HG03025 (cell line): ENCODE results near the gene FAU.
"Not testable (repeated sequence)": the region's sequence is repeated elsewhere in the genome, so short reads cannot be mapped to it uniquely, and the experiment has no call there.

Experiments
- ATAC-seq: cut with Tn5 transposase; IDR thresholded peaks from one replicate; pipeline ENCODE4 v1.9.1; 2021; ENCODE audit warnings: mild to moderate bottlenecking, moderate library complexity; ENCODE audit not compliant: unreplicated experiment, low FRiP score

The FAU gene

DNA sequence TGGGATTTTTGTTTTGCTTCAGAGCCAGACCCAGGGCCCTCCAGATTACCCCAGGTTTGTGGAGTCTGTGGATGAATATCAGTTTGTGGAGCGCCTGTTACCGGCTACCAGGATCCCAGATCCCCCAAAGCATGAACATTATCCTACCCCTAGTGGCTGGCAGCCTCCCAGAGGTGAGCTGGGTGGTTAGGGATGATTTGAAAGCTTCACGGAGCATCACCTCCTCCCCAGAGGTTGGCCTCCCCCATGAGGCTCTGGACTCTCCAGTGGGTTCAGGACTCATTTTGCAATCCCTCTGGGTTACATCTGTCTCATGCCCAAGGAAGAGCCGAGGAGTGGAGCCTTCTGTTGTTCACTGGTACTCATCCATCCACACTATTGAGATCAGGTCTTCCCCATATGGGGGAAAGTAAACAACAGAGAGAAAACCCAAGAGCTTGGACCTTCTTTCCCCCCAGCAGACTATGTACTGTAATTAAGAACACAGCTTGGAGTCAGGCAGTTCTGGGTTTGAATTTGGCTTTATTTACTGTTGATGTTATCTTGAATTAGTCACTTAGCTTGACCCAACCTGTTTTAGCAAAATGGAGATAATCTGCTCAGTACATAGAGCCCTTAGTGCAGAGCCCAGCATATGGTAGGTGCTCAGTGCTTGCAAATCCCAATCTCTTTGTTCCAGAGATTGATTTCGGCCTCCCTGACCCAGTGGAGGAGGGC is 2.7 kb upstream of the FAU start:
- no peak for ATAC-seq

DNA sequence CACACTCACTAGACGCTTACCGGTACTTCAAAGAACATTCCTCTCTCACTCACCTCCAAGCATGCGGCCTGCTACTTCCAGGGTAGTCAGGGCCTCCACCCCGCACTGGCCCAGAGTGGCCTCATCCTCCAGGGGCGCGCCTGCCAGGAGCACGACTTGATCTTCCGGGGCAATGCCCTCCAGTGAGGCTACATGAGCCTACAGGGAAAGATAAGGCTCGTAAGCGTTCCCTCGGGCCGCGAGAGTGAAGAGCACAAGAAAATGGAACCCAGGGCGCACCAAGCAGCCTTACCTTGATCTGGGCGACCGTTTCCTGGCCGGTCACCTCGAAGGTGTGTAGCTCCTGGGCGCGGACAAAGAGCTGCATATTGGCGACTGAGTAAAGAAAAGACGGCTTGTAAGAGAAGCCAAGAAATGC is 478 bp downstream of the FAU start:
- ATAC-seq: no peak

DNA sequence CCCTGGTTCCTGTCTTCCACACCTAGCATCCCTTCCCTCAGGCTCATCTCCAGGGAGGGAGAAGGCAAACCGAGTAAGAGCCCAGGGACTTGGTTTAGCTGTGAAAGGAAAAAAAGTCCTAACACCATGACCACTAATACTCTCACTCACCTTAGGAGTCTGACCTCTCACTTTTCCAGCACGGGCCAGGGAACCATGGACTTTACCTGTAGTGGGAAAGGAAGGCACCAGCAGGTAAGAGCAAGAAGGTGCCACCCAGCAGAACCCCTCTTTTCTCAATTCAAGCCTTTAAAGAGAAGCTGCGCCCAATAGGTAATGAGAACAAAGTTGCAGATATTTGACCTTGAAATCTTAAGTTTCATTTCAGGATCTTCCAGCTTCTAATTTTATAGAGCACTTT is 1.1 kb downstream of the FAU start:
- no peak for ATAC-seq

DNA sequence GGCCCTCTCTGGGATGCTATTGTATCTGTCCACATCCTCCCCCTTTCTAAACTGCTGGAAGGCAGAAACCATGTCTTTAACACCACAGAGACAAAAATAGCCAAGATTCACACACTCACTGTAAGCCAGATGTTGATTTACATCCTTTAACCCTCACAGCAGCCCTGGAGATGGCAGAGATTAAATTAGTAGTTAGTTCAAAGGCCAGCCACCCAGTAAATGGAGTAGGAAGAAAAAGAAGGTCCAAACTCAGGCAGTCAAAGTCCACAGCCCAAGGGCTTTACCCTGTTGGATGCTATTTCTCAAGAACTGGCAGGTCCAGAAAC is 2.3 kb downstream of the FAU start:
- no peak for ATAC-seq

DNA sequence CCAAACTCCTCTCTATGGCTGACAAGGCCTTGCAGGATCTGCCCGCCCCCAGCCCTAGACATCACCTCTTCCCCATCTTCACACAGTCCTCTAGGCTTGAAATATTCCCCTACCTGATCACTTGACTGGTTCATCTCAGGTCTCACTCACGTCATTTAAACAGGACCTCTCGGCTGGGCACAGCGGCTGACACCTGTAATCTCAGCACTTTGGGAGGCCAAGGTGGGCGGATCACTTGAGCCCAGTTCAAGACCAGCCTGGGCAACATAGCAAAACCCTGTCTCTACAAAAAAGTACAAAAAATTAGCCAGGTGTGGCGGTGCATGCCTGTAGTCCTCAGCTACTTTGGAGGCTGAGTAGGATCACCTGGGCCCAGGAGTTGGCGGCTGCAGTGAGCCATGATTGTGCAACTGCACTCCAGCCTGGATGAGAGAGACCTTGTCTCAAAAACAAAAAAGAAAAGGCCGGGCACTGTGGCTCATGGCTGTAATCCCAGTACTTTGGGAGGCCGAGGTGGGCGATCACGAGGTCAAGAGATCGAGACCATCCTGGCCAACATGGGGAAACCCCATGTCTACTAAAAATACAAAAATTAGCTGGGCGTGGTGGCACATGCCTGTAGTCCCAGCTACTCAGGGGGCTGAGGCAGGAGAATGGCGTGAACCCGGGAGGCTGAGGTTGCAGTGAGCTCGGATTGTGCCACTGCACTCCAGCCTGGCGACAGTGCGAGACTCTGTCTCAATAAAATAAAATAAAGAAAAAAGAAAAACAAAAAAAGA is 2.9 kb downstream of the FAU start:
- not testable (repeated sequence) for ATAC-seq

DNA sequence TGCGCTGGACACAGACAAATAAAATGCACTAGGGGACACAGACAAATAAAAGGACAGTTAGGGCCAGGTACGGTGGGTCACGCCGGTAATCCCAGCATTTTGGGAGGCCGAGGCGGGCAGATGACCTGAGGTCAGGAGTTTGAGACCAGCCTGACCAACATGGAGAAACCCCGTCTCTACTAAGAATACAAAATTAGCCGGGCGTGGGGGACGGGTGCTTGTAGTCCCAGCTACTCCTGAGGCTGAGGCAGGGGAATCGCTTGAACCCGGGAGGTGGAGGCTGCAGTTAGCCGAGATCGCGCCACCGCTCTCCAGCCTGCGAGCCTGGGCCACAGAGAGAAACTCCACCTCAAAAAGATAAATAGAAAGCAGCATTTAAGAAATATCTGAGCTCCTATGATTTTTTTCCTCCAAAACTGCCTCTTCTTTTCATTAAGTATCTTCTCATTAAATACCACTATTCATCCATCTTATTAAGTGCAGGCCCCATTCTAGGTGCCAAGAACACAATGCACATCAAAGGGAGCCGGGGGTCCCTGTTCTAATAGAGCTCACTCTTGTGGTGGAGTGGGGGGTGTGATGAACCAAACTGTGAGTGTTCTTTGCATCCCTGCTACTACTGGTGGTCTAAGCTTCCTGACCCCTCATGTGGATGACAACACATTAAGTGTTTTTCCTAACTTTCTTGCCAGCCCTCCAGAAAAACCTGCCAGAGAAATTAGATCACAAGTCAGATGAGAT is 3.7 kb downstream of the FAU start:
- no peak for ATAC-seq

DNA sequence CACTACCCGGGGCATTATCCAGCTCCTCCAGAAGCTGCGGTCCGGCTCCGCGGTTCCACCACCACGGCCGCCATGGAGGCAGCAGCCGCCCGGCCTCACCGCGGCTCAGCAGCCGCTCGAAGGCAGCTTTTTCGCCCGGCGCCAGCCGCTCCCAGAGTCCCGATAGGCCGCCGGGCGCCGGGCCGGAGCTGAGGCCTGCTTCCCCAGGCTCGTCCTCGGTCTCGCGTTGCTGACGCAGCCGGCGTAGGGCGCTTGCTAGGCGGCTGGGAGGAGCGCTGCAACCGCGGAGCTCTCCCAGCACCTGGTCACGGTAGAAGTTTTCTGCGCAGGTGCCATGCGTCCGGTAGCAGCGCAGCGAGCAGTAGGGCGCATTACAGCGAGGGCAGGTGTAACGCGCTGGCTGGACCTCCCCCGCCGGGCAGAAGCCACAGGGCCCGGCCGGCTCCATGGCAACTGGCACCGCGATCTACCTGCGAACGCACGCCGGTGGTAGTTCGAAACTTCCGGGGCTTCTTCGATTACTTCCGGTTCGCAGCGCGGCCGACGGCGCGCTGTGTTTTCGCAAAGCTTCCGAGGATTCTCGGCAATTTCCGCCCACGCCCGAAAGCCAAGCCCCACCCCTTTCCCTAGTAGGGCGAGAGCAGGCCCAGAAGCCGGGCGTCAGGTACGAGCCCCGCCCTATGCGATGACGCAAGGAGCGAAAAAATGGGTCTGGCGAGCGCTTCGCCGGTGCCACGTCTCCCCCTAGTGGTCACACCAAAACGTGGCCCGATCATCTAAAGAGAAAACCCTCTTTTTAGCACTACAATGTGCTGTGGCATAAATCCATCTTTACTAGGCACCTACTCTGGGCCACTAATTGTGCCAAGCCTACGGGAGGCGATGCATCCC is 4.5 kb downstream of the FAU start, which contains the start of gene ZNHIT2:
TSS of gene ZNHIT2 (minus strand) at position 496 of the 891 bp plus-strand sequence. CDS start at position 448, 48 bp downstream.
- peak; percentile 47 for ATAC-seq

DNA sequence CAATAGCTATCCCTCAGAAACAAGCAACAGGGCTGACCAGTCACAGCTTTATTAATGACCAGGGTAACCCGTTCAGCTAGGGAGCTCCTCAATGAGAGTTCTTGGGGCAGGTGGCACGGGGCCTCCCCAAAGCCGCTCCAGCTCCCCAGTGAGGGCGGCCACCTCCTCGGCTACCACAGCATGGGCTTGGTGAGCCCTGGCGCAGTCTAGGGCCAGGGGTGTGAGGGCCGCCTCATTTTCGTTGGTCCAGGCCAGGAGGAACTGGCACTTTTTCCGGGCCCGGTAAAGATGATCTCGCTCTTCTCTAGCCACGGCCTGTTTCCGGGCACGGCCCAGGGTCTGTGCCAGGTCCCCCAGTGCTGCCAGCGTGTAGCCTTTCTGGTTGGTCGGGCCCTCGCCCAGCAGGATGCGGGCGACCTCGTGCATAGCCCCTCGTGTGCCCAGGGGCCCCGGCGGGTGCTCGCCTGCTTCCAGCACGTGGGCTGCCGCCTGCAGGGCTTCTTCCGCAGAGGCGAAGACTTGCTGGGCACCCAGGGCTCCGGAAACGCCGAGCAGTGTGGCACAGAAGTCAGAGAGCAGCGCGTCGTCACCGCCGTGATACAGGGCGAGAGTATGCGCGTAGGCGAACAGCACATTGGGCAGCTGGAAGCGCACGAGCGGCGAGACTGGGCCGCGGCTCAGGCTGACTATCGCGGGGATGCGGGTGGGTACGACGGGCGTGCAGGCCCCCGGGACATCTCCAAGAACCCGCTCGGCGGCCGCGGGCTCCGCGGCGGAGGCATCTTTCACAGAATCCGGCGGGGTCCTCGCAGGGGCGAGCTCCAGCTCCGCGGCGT is 5.3 kb downstream of the FAU start:
- peak; percentile 1 for ATAC-seq

DNA sequence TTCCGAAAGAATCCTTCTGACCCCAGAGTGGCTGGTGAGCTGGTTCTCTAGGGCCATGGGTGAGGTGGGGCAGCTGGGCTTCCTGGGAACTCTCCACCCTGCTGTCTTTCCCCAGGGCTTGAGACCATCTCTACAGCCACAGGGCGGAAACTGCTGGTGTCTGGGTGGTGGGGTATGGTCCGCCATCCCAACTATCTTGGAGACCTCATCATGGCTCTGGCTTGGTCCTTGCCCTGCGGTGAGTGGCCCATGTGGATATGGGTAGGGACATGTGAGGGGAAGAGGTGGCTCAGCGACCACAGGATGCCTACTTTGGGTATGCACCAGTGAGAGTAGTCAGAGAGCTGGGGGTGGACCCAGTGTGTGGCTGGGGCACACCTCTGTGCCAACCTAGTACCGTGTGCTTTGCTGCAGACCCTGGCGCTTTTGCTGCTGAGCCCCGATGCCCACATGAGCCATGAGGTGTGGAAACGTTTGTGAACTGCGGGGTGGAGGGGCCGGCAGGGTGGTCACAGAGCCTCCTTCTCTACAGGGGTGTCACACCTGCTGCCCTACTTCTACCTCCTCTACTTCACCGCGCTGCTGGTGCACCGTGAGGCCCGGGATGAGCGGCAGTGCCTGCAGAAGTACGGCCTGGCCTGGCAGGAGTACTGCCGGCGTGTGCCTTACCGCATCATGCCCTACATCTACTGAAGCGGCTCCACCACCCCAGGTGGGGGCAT is 6.4 kb downstream of the FAU start:
- no peak for ATAC-seq

DNA sequence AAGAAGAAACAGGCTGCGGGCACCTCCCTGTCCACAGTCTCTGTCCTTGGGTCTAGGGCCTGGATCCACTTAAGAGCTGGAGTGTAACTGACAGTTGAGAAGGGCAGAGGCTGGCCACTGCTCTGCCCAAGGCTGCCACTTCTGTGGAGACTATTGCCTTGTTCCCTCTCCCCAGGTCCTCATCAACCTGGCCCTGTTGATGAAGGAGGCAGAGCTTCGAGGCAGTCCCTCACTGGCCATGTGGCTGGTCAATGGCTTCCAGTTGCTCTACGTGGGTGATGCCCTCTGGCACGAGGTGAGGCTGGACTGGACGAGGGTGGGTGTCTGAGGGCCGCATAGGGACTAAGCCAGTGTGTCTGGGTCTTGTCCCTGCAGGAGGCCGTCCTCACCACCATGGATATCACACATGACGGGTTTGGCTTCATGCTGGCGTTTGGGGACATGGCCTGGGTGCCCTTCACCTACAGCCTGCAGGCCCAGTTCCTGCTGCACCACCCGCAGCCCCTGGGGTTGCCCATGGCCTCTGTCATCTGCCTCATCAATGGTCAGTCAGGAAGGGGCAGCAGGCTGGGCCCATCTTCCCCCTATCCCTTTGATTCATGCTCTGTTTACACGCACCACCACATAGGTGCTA is 7.3 kb downstream of the FAU start:
- no peak for ATAC-seq

DNA sequence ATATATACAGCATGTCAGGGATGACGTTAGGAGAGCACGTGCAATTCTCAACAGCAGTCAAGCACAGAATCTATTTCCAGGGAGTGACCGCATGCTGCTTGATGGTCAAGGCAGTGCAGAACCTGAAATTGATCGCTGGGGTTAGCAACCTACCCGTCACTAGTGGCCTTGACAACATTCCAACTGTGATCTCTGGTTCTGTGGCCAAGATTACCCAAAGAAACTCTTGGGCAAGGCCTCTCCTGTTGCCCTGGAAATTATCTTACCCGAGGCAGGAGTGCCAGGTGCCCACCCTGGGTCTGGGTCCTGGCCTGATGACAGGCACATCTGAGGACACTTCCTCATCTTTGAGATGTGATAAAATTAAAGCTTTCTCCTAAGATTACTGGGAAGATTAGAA is 8.1 kb downstream of the FAU start:
- no peak for ATAC-seq

DNA sequence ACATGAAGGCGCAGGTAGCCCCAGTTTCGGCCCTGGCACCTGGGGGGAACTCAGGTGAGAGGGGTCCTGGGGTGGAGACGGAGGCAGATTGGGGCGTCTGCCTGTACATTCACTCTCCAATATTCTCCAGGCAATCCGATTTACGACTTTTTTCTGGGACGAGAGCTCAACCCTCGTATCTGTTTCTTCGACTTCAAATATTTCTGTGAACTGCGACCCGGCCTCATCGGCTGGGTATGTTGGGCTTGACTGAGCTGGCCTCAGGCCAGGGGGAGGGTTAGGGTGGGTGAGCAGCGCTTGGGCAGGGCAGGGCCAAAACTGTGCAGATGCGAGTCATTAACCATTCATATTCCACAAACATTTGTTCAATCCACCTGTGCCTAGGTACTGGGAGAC is 8.6 kb downstream of the FAU start:
- no peak for ATAC-seq

DNA sequence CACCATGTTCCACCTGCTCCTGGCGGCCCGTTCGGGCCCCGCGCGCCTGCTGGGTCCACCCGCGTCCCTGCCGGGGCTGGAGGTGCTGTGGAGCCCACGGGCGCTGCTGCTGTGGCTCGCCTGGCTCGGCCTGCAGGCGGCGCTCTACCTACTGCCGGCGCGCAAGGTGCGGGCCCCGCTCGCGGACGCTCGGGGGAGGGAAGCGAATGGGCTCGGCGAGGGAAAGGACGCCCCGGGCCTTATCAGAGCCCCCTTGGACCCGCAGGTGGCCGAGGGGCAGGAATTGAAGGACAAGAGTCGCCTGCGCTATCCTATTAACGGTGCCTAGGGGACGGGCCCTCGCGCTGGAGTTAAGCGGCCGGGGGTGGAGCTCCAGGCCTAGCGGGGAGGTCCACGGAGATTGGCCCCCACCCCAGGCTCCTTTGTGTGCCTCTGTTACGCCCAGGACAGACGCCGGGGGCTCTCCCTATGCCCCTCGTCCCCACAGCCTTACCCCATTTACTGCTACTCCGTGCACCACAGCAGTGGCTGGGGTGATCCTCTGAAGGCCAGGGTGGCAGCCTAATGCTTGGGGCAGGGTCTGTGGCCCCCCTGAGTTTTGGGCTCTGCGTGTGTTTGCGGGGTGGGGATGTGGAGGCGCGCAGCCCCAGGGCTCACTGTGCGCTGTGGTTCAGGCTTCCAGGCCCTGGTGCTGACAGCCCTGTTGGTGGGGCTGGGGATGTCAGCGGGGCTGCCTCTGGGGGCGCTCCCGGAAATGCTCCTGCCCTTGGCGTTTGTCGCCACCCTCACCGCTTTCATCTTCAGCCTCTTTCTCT is 9.2 kb downstream of the FAU start:
- no peak for ATAC-seq

DNA sequence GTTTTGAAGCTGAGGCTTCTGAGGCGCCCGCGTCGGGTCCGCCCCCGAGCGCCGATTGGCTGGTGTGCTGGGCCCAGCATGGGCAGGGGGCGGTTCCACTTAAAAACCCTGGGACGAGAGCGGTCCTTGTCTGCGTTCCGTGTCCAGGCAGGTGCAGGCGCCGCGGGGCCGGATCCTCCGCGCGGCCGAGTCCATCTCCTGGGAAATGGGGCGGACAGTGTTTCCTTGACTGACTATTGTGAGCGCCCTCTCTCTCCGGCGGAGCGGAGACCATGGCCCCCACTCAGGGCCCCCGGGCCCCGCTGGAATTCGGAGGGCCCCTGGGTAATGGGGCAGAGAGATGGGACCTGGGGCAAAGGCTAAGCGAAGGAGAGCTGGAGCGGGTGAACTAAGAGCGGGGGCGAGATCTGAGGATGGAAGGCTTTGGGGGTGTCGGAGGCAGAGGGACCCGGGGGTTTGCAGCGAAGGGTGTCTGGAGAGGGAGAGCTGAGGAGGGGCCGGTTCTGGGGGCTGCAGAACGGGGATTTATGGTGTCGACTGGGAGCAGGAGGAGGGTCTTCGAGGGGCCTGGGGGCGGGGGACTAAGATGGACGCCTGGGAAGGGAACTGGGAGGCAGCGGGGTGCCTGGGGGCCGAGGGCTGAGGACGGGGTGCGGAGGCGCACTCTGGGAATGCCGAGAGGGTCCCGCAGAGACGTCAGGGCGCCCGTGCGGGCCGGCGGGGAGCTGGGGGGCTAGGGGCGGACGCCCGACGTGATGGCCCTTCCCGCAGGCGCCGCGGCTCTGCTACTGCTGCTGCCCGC is 10.0 kb downstream of the FAU start, which contains the start of gene TM7SF2:
TSS of gene TM7SF2 (plus strand) at position 129 of the 802 bp plus-strand sequence. CDS start at position 273, 144 bp downstream.
- peak; percentile 59 for ATAC-seq

DNA sequence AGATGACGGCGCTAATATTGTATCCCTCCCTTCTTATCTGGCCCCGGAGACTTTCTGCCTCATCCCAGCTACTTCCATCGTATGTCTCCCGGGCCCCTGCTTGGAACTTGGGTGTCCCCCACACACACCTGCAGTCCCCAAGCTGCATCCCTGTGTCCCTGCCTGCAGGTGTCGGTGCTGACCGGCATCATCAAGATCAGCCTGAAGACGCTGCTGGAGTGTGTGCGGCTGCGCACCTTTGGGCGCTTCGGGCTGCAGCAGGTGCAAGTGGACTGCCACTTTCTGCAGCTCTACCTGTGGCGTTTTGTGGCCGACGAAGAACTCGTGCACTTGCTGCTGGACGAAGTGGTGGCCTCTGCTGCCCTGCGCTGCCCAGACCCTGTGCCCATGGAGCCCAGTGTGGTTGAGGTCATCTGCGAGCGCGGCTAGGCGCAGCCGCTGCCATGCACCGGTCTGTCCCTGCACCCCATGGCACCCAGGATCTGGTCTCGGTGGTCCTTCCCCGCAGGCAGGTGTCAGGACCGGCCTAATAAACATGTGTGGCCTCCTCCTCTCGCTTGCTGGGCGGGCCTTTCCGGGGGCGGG is 10.7 kb downstream of the FAU start:
- ATAC-seq: no peak

DNA sequence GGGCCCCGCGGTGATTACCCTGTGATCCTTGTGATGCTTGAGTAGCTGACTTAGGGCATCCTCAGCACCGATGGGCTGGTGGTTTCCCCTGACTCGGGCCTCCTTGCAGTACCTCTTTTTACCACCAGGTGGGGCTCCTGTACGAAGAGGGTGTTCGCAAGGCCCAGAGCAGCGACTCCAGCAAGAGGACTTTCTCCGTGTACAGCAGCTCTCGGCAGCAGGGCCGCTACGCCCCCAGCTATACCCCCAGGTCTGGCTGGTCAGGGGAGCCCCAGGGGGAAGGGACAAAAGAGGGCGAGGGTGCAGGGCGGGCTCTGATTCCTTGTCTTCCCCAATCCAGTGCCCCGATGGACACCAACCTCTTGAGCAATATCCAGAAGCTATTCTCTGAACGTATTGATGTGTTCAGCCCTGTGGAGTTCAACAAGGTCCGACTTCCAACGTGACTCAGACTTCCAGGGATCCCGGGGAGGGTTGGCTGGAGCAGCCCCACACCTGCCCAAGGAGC is 11.5 kb downstream of the FAU start:
- ATAC-seq: no peak
